HepG2 (cell line): ENCODE measurements around the gene PM20D1. TPM values are rescaled to one million over a fixed set of nuclear protein-coding genes. Genes with fewer than 3 reads are reported as not detected.

Experiments
- ATAC-seq: fragments of 200-7000 bp; cut with Tn5 transposase; 3 replicates; pipeline ENCODE4 v1.9.1; 2020; ENCODE audit warnings: mild to moderate bottlenecking, moderate library complexity
- BruUV-seq: library from RNA; stranded (reverse); fragments of 400-500 nt; replicated peaks from 2 replicates; lab custom pipeline; 2021; lab: Mats Ljungman, UMichigan
- CTCF ChIA-PET: fragments of 300-600 bp; formaldehyde crosslinking; extraction: SDS; loops from one replicate; lab custom pipeline; 2021; ENCODE audit warnings: low total read pairs, inconsistent platforms, low intra/inter-chr PET ratio; lab: Yijun Ruan, JAX
- POLR2A ChIA-PET: fragments of 350-600 bp; sonication (Branson Sonifier 250); formaldehyde crosslinking; loops from one replicate; lab custom pipeline; 2020; ENCODE audit warnings: antibody characterized with exemption, inconsistent platforms; lab: Yijun Ruan, JAX
- DNase-seq: peaks from one replicate; pipeline ENCODE4 v3.0.0-alpha.2; 2015; ENCODE audit warnings: low spot score
- FAIRE-seq: peaks from 3 replicates; lab custom pipeline; 2011; peaks lifted over from hg19 to GRCh38; lab: Jason Lieb, UNC
- H2AFZ ChIP-seq: one replicate; pipeline ENCODE4 v1.6.1; 2011; ENCODE audit warnings: low read length, inconsistent platforms
- H3K27ac ChIP-seq: fragments of 300-600 bp; 3 replicates; pipeline ENCODE4 v1.8.0; 2011; ENCODE audit warnings: mixed run types, mild to moderate bottlenecking, mixed read lengths, low read length, inconsistent platforms; ENCODE audit not compliant: insufficient read depth; ENCODE audit errors: extremely low read length
- H3K27me3 ChIP-seq, 2 experiments: fragments of 200-600 bp in 1 of 2; 2 replicates in 1 of 2; 3 replicates in 1 of 2; pipeline versions ENCODE4 v1.6.0 to v1.8.0; 2011; ENCODE audit warnings: low read length in 2 of 2, mild to moderate bottlenecking in 2 of 2, moderate library complexity in 2 of 2, inconsistent platforms in 1 of 2; ENCODE audit not compliant: insufficient read depth in 2 of 2, control insufficient read depth in 1 of 2
- H3K36me3 ChIP-seq, 2 experiments: fragments of 200-600 bp in 1 of 2; replicated peaks in 1 of 2; 2 replicates in 1 of 2; 3 replicates in 1 of 2; pipeline versions ENCODE4 v1.5.1 to v1.8.0; 2011; ENCODE audit warnings: low read length in 2 of 2, inconsistent platforms in 1 of 2; ENCODE audit not compliant: insufficient read depth in 2 of 2, control insufficient read depth in 1 of 2
- H3K4me1 ChIP-seq: 2 replicates; pipeline ENCODE4 v1.5.1; 2012; ENCODE audit warnings: low read length, inconsistent platforms; ENCODE audit not compliant: insufficient read depth
- H3K4me2 ChIP-seq: 2 replicates; pipeline ENCODE4 v1.6.0; 2011; ENCODE audit warnings: low read depth, low read length, inconsistent platforms
- H3K4me3 ChIP-seq, 3 experiments: fragments of 200-600 bp in 1 of 3; sonication (generic), shearing (Covaris generic) in 1 of 3; replicated peaks in 1 of 3; 2 replicates each; pipeline ENCODE4 v1.5.1; 2011 to 2016; ENCODE audit warnings: low read length in 3 of 3, inconsistent platforms in 2 of 3, low read depth in 2 of 3, mild to moderate bottlenecking in 2 of 3, control low read depth in 1 of 3, mixed read lengths in 1 of 3; ENCODE audit not compliant: insufficient read depth in 1 of 3
- H3K79me2 ChIP-seq: one replicate; pipeline ENCODE4 v1.6.1; 2011; ENCODE audit warnings: low read length, inconsistent platforms; ENCODE audit not compliant: insufficient read depth
- H3K9ac ChIP-seq: 2 replicates; pipeline ENCODE4 v1.6.0; 2011; ENCODE audit warnings: mild to moderate bottlenecking, low read depth, low read length, inconsistent platforms; ENCODE audit not compliant: insufficient read depth
- H3K9me3 ChIP-seq: 2 replicates; pipeline ENCODE4 v1.5.1; 2012; ENCODE audit warnings: mild to moderate bottlenecking, low read length
- H4K20me1 ChIP-seq: 2 replicates; pipeline ENCODE4 v1.6.0; 2011; ENCODE audit warnings: inconsistent platforms, mild to moderate bottlenecking, low read length, moderate library complexity; ENCODE audit not compliant: insufficient read depth
- DRAP1 ChIP-seq: IDR thresholded peaks from 2 replicates; pipeline ENCODE4 v1.6.1; 2016; ENCODE audit warnings: missing genetic modification reagents, missing compliant biosample characterization
- GLI4 ChIP-seq: sonication (generic); formaldehyde crosslinking; IDR thresholded peaks from 2 replicates; pipeline ENCODE4 v1.5.1; 2020; ENCODE audit warnings: missing genetic modification reagents, mild to moderate bottlenecking, moderate library complexity, borderline replicate concordance
- RBM39 ChIP-seq: fragments of 200-400 bp; formaldehyde crosslinking; IDR thresholded peaks from one replicate; pipeline ENCODE4 v1.6.1; 2018; ENCODE audit warnings: antibody characterized with exemption, mild to moderate bottlenecking, low read depth, low read length; ENCODE audit not compliant: poor library complexity, severe bottlenecking
- ZNF18 ChIP-seq: sonication (generic); formaldehyde crosslinking; IDR thresholded peaks from 2 replicates; pipeline ENCODE4 v1.8.0; 2022; ENCODE audit warnings: mild to moderate bottlenecking, missing genetic modification reagents; ENCODE audit not compliant: insufficient replicate concordance
- WGBS: methylation state at CpG from one replicate; pipeline ENCODE4 v1.1.6; 2017; ENCODE audit warnings: low lambda C conversion rate; 5-methylcytosine and 5-hydroxymethylcytosine counted together
- in situ Hi-C: cut with HindIII; loops from 2 replicates; pipeline ENCODE4 v1.10.0; 2017; ENCODE audit warnings: low pct_unique_long_range_greater_than_20kb; ENCODE audit not compliant: extremely low pct_ligation_motif_present
- intact Hi-C: fragments of 100-400 bp; cut with micrococcal nuclease; formaldehyde crosslinking; loops from one replicate; pipeline ENCODE4 v1.10.0; 2022; ENCODE audit not compliant: unreplicated experiment
- polyA plus RNA-seq, 8 experiments: library from polyadenylated mRNA; depleted of rRNA in 3 of 8; stranded (reverse) in 7 of 8; unstranded in 1 of 8; fragments of >200 nt; fragmentation: Illumina TruSeq in 4 of 8; extraction: Trizol in 4 of 8; gene quantifications; 2 replicates each; pipeline versions ENCODE4 v1.2.1 to v1.2.3, GENCODE V29; 2011 to 2016; ENCODE audit warnings: low read depth in 4 of 8, missing spikeins in 1 of 8, mixed read lengths in 1 of 8; ENCODE audit not compliant: insufficient read depth in 1 of 8
- total RNA-seq, 5 experiments: library from RNA; depleted of rRNA; stranded (reverse); fragments of >200 nt; fragmentation: Illumina TruSeq; extraction: Trizol; gene quantifications; 2 replicates each; pipeline ENCODE4 v1.2.3, GENCODE V29; 2016; ENCODE audit warnings: low read depth in 1 of 5

Gene PM20D1
- total and polyA plus RNA-seq, 2 of the 13 experiments (the other 11 are each of a cell fraction or from before 2014, with no cell fraction given) = not detected

GRCh38 chr1:205826995-205827394, 22.9 kb downstream of the PM20D1 start:
- Histone ChIP-seq H3K9ac (no peak overlapping the region), H3K4me1 (no peaks in the 10 kb centered on the region), H2AFZ (no peak overlapping the region), H3K4me2 (no peak overlapping the region), H3K27me3 (peaks cover 0 to 28% of the 10 kb centered on the region in 2 experiments; a peak in 2 of 5 replicates), H3K9me3 (no peaks in the 10 kb centered on the region), H3K4me3 (no peak overlapping the region), H3K36me3 (no peaks in the 10 kb centered on the region), H3K27ac (no peak overlapping the region), H4K20me1 (no peaks in the 10 kb centered on the region), H3K79me2 (no peaks in the 10 kb centered on the region)
- DNase-seq = no peak
- POLR2A ChIA-PET = no interaction called here
- TF ChIP-seq RBM39 (no peak), DRAP1 (CRISPR knock-in tag) (no peak)
- in situ Hi-C loops = no loop called here
- intact Hi-C loops = no loop called here
- no peak for FAIRE-seq
- no TSS peak for BruUV-seq
- no peak for ATAC-seq
- WGBS = 40% methylated on average over 3 of the region's 3 CpGs
- CTCF ChIA-PET = no interaction called here

- no peaks in the 10 kb centered on the region for H3K36me3 ChIP-seq
- no peak overlapping the region for H3K9ac ChIP-seq
- ChIA-PET CTCF (no interaction called here), POLR2A (no interaction called here)
- H3K4me3 ChIP-seq = no peak overlapping the region
- H3K79me2 ChIP-seq = no peaks in the 10 kb centered on the region
- BruUV-seq = no TSS peak
- DNase-seq (no peak), ATAC-seq (no peak; the same call in 2 of the 3 replicates), FAIRE-seq (no peak)
- H3K27me3 ChIP-seq = peaks cover 0 to 25% of the 10 kb centered on the region in 2 experiments; a peak in 2 of 5 replicates
- H2AFZ ChIP-seq = no peak overlapping the region
- H3K4me2 ChIP-seq = no peak overlapping the region
- intact Hi-C loops = no loop called here
- in situ Hi-C loops = no loop called here
- no peak overlapping the region for H3K27ac ChIP-seq
- WGBS = 30% methylated on average over 8 of the region's 8 CpGs
- no peaks in the 10 kb centered on the region for H4K20me1 ChIP-seq
- peak; percentile 87 for TF ChIP-seq ZNF18 (CRISPR knock-in tag)
- TF ChIP-seq GLI4 (CRISPR knock-in tag) = no peak
- TF ChIP-seq, all 625 proteins: peak for 1
- Histone ChIP-seq H3K4me1 (no peaks in the 10 kb centered on the region), H3K9me3 (no peaks in the 10 kb centered on the region)
These were observed 23.7 kb downstream of the PM20D1 start for GRCh38 chr1:205826016-205826806.
